Renal cortical epithelial cell (primary cell): Measurements from ENCODE around the gene LAMA4. TPM values are rescaled to one million over a fixed set of nuclear protein-coding genes. Genes with fewer than 3 reads are reported as not detected.
"Not testable (repeated sequence)": the region's sequence is repeated elsewhere in the genome, so short reads cannot be mapped to it uniquely, and the experiment has no call there.

ENCODE experiments used
- DNase-seq: peaks from one replicate; pipeline ENCODE4 v3.0.0-alpha.2; 2011; ENCODE audit warnings: low read depth
- total RNA-seq: library from RNA; depleted of rRNA; stranded (reverse); fragments of >200 nt; gene quantifications from 2 replicates; pipeline ENCODE4 v1.2.3, GENCODE V29; 2014

The LAMA4 gene
- total RNA-seq, 1 donor from 2014 or later, result 54.0 TPM

DNA sequence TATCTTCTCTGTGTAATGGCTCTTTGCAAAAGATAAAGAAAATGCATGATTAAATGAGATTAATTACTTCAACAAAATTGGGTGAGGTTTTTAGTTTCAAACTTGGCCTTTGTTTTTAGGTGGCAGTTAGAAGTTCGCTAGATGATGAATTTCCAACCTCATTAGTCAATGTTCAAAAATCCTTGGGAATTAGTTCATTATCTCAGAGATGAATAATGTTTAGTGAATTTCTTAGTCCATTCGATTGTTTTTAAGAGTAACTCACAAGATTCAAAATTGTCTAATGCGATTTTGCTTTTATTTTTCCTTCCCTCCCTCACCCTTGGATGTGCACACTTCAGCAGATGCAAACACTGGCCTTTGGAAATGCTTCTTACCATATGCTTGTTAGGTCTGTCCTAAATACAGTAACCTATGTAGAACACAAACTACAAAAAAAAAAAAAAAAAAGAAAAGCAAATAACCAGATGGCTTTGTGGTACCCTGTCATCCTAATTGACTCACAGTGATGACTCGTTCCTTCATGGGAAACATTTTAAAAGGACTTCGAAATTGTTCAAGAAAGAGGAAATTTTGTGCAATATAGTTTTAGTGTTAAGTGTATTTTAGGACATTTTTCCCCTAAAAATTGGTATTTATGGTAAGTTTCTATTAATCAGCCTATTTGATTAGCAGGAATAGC is 100.3 kb downstream of the LAMA4 start:
- peak; percentile 86 for DNase-seq

DNA sequence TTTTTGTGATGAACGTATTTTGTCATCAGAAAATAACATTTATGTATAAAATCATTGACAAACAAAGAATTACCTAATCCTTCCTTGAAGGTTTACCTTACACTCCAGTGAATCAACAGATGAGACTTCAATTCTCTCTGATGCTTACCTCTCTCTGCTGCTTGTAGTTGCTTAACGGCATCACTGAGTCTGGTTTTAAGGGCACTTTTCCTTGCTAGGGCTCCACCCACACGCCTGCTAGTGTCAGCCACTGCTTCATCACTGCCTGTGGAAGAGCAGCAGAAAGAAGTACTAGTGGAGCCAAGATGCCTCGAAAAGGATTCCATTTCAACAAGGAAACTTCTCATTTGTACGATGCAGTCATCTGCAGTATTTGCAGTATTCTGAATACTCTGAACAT is 104.0 kb downstream of the LAMA4 start:
- no peak for DNase-seq

DNA sequence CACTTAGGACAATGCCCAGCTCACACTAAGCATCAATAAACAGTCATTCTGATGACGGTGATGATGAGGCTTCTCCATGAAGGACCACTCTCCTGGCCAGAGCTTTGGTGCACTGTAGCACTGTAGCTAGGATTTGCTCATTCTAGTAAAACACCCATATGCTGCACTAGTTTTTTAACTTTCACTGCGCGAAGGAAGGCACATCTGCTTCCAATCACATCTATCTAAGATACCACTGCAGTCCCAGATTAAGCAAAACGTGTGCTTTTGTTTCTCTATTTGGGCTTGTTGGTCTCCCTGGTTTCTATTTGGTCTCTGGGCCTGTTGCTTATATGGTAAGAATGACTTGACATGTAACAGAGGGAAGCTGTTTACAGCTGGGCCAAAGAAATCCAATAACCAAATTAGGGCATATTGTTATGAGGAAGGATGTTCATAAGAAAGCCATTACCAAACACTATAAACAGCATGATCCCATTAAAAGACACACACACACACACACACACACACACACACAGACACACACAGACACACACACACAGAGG is 104.6 kb downstream of the LAMA4 start:
- no peak for DNase-seq

DNA sequence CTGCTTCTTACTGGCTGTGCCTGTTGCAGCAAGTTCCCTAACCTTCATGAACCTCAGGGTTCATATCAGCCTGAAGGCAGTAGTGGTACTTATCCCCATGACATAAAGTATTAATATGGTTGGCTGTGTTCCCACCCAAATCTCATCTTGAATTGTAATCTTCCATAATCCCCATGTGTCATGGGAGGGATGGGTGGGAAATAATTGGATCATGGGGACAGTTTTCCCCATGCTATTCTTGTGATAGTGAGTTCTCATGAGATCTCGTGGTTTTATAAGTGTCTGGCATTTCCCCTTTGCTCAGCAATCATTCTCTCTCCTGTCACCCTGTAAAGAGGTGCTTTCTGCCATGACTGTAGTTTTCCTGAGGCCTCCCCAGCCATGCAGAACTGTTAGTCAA is 105.1 kb downstream of the LAMA4 start:
- DNase-seq, result peak; percentile 19

DNA sequence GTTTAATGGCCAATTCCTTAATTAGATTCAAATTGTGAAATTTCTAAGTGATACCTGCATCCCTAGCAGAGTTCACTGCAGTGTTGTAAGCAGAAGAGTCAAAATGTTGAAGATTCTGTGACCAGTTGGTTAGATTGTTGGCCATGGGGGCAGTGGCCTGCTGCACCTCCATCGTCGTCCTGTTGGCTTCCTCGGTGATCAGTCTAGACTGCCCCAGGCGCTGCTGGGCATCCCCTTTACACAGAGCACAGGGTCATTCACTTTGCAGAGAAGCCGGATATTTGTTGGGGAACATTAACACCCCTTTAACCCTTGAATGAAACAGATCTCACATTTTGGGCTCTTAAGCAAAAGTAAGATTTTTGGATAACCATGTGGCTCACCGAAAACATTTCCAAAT is 106.3 kb downstream of the LAMA4 start:
- no peak for DNase-seq

DNA sequence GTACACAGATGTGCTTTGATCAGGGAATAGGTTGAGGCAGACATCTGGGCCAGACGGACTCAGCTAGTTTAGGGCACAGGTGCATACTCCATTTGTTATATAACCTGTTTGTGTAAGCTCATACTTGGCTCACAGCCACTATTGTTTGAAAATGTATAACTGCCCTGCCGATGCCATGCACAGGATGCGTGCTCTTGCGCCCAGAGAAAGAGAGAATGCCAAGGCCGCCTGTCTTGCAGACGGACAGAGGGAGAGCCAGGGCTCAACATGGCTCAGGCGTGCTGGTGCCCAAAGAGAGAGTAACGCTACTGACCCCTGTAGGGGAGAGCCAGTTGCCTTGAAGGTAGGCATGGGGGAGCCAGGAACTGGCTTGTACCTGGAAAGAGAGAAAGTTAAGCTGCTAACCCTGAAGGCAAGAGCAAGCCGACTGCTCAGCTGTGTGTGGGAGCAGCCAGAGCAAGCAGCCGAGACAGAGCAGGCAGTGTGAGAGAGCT is 109.2 kb downstream of the LAMA4 start:
- no peak for DNase-seq

DNA sequence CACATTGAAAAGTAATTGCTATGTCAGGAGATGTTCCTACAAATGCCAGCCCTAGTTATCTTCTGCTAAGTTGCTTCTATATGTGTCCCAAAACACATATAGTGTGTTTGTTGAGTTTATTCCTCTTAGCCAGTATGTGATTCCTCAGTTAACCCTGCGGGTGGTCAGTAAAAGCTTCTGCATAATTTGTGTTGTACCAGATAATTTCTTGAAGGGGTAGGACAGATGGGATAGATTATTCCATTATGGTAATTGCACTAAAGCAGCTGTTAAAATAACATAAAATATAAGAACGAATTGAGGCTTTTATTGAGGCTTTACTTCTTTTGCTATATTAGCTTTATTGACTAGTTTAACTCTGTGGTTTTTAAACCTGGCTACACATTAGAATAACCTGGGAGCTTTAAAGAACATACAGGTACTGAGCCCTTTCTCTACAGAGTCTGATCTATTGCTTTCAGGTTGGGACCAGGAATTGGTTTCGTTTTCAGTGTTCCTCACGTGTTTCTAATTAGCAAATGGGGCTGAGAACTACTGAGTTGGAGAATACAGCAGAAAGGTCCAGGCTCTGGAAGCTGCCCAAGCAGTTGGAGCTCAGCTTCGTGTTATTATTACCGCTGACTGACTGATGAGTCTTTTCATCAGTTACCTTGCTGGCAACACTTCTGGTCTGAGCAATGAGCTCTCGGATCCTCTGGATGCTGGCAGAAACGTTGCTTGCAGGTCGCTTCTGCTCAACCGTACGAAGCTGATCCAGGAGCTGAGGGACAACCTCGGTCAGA is 110.0 kb downstream of the LAMA4 start:
- no peak for DNase-seq

DNA sequence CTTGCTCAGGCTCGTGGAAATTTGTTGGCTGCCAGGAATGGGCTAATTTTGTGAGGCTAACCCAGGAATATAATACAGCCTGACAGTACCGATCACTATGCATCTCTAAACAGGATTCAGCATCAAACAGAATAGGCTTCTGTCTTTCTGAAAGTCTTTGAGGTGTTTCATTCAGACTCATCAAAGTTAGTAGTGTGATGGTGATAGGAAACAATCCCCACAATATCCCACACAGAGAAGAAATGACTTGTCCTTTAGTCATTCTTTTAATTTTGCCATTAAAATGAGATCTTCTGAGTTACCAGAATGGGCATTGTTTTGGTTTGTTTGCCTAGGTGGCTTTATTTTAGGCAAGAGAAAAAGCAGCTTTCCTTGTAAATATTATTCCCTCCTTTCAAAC is 112.7 kb downstream of the LAMA4 start:
- DNase-seq, result no peak

DNA sequence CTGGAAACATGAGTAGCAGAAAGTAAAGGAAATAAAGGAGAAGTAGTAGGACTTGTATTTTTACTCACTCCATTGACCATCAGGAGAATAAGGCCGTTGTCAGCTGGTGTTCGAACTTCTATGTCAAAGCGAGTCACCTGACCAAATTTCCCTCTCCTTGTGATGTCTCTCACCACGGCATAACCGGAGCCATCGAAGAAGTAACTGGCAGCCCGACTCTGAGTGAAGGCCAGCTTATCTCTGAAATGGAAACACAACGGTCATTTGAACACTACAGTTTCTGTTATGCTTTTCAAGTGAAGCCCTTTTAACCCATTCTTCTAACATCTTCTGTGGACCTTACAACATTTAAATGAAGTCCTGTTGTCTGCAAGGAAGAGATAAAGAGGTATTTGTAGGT is 115.3 kb downstream of the LAMA4 start:
- no peak for DNase-seq

DNA sequence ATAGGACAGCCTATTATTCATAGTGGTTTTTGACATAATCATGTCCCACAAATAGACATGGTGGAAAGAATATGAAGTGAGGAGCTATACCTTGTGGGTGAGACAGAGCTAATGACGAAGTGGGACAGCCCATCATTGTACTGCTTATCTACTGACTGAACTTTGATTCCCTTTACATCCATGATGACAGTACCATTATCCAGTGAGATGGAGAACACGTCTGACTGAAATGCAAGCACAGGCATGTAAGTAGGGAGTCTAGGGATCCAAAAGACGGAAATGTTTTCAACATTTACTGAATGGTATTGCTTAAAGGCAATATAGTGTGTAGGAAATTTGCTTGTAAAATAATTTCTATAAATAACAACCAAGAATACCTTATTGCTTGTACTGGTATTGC is 123.5 kb downstream of the LAMA4 start:
- no peak for DNase-seq

DNA sequence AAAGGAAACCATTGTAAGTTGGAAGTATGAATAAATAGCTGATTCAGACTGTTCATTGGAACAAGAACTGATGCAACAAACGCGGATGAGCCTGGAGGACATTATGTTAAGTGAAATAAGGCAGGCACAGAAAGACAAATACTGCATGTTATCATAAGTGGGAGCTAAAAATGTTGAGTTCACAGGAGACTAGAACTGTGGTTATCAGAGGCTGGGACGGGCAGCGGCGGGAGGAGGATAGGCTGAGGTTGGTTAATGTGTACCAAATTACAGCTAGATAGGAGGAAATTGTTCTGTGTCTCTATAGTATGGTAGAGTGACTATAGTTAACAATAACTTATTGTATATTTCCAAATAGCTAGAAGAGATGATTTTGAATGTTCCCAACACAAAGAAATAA is 126.2 kb downstream of the LAMA4 start:
- DNase-seq, result no peak

DNA sequence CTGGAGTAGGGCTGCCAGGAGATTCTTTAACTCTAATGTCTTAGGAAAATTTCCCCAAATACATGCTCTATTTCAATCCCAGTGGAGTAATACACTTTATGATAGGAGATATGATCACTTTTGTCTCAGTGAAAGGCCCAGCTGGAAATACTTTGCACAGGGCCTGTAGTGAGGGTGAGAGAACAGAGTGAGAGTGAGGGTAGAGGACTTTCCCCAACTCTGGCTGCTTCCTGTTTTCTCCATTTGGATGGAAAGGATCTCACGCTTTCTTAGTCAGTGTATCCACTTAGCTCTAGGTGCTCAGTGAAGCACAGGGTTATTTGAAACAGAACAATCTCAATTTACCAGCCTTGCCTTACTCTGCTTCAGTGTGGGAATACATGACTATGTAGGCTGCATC is 130.4 kb downstream of the LAMA4 start:
- no peak for DNase-seq

DNA sequence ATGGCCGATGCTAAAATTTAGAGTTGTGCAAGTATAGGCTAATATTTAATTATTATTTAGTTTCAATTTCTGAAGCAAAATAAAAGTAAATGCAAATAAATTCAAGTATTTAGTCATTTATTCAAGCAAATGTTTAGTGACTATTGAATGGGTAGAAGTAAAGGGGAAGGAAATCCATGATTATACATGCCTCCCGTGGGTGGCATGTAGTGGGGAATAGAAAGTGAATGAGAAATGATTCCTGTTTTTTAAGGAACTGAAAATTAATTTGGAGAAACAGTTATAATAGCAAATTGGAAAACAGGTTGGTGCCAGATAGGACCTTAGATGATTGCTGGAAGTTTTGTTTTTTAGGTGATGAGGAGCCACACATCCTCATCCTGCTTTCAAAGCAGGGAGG is 131.6 kb downstream of the LAMA4 start:
- DNase-seq, result no peak

DNA sequence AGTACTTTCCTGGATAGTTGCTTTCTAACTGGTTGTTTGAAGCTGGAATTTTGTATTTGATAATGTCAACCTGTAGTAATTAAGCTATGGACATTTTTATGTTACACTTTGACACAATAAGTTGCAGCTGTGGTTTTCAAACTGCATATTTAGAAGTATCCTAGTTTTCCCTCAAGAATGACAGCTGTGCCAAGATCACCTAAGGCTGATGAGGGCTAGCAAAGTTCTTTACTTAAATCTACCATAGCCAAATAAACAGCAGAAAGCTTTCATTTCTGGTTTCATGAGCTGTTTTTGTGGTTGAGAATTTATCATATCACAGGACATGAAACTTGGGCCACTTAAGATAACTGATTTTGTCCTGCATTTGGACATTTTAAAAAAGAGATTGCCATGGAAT is 136.3 kb downstream of the LAMA4 start:
- DNase-seq, result no peak

DNA sequence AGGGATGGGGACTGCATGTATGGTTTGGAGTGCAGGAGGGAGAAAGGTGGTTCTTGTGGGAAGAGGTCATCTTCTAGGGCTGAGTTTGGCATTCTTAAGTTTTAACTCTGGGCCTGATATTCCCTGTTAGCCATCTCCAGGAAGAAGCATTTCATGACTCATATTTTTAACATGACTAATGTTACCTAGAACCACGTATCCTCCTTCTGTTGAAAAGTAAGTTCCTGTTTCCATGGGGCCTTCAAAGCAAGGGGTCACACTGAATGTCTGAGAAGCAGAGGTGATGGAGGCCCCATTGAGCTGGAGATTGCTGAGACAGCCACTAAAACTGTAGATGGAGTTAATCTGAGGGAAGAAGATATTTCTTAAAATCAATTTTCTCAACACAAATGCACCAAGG is 136.8 kb downstream of the LAMA4 start:
- DNase-seq, result peak; percentile 72

DNA sequence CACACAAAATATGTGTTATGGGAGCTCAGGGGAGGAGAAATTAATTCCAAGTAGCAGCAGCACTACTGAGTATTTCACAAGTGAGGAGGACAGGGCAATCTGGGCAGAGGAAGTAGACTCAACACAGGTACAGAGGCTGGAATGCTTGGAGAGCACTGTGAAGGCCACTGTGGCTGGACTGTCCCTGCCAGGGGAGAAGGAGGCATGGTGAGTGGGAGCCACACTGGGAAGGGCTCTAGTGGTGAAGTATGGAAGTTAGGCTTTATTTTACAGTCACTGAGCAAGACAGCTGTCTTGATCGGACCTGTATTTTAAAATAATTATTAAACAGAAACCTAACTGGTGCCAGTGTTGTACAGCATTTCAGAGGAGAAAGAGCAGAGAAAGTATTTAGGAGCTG is 138.1 kb downstream of the LAMA4 start:
- peak; percentile 1 for DNase-seq

DNA sequence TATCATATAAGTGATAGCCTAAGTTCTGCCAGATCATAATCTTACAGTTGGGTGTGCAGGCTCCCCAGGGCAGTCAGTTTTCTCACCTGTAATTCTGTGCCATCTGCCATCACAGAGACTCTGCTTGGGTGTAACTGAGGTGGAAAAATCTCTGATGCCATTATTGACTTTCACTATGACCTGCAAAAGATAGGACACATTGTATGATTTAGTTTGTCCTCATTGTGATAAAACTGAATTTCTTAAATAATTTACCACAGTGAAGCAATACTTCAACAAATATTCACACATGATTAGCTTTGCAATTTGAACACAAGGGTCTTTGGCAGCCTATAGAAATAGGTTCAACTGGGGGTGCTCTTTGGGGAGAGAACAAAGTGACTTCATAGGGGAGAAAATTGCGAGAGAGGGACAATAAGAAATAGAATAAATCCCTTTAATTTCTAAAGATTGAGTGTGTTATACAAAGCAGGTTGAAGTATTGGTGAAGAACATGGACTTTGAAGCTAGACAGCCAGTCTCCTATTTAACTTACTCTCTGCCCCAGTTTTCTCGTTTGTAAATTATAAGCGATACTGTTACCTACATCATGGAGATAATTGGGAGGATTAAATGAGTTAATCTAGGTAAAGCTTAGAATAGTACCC is 139.7 kb downstream of the LAMA4 start:
- no peak for DNase-seq

DNA sequence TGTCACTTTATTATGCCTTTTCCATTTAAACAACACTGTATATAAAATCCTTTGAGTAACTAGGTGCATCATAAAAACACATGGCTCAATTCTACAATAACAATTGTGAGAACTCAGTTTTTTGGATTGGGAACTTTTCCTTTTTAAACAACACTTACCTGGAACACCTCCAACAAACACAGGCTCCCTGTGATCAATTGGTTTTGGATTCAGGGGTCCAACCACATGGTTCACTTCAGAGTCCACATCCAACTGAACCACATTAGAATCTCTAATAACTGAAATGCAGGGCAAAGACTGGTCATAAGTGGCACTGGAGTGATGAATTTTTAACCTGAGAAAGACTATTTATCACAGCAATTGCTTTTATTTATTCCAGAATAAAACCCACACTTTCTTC is 140.4 kb downstream of the LAMA4 start:
- no peak for DNase-seq

DNA sequence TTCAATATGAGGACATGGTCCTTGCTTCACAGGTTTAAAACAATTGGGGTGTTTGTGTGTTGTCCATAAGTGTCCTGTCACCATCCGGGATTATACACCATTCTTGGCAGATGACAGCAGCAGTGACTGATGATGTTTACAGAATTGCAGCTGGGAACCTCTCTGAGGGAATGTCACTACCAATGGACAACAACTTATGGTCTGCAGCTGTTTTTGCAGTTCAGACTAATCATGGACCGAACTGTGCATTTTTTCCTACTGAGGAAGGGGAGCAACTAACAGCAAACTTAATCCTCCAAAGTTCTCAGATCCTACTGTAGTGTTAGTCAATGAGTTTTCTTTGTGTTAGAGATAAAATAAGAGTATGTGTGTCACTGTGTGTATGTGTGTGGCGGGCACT is 140.9 kb downstream of the LAMA4 start:
- DNase-seq, result no peak

DNA sequence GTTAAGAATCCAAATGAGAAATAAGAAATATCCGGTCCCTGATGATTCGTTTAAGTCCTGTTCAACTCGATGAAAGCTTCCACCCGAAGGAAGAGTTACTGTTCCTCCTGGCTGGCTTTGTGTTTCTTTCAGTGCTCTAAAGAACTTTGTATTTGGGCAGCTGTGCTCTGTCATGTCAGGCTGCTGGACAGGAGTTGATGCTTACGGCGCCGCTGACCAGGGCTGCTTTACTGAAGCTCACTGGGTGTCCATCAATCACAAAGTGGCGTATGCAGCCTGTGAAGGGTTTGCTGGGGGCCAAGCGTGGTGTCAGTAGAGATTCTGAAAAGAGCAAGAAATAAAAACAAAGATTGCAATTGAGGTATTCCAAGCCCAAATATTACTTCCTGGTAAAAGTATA is 145.1 kb downstream of the LAMA4 start:
- no peak for DNase-seq

DNA sequence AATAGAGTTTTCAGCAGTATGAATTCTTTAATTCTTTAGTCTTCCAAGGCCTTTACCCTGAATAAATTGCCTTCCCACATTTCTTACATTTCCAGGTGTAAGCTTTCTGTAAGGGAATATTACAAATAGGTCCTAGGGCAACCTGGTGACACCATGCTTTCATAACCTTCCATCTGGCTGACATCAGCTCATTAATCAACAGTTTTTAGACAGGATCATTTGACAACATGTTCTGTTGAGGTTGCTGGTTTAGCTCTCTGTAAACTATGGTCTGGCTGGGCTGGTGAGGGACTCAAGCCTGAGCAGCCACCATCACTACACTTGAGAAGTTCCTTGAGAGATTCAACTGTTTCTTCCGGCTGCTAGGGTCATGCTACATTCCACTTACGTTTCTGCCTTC is 147.8 kb downstream of the LAMA4 start:
- no peak for DNase-seq

DNA sequence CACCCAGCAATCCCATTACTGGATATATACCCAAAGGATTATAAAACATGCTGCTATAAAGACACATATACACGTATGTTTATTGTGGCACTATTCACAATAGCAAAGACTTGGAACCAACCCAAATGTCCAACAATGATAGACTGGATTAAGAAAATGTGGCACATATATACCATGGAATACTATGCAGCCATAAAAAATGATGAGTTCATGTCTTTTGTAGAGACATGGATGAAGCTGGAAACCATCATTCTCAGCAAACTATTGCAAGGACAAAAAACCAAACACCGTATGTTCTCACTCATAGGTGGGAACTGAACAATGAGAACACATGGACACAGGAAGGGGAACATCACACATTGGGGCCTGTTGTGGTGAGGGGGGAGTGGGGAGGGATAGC is 148.3 kb downstream of the LAMA4 start:
- DNase-seq, result not testable (repeated sequence)

DNA sequence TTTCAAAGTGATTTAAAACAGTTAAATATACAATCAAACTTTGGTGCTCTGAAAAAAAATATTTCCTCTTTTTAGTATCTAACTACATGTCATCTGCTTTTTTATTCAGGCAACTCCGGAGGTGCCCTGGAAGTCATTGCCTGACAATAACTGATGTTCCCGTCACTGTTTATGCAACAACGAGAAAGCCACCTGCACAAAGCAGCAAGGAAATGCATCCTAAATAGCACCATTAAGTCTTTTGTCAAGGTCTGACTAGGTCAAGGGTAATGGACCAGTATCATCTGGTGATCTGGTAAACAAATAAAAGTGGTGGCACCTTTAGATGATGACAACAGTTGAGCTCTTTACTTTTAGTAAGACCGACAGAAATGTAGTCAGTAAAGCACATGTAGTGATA is 153.8 kb downstream of the LAMA4 start:
- no peak for DNase-seq
